ENCODE data around the gene RALA.

DNA sequence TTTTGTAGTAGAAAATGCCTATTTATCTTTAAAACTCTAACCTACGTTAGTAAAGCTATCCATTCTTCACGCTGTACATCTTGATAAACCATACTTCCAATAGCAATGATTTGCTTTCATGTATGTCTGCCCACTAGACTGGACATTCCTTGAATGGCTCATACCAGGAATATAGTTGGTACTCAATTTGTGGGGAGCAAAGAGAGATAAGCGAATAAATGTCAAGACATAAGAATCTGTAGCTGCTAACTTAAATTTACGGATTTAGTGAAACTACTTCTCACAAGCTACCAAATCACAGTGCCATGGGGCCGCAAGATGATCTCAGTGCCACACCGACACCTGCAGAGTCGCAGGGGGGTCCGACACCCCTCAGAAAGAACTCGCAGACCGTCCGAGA, 763 bp upstream of the RALA start:
- TF ChIP-seq, protein P1, sequence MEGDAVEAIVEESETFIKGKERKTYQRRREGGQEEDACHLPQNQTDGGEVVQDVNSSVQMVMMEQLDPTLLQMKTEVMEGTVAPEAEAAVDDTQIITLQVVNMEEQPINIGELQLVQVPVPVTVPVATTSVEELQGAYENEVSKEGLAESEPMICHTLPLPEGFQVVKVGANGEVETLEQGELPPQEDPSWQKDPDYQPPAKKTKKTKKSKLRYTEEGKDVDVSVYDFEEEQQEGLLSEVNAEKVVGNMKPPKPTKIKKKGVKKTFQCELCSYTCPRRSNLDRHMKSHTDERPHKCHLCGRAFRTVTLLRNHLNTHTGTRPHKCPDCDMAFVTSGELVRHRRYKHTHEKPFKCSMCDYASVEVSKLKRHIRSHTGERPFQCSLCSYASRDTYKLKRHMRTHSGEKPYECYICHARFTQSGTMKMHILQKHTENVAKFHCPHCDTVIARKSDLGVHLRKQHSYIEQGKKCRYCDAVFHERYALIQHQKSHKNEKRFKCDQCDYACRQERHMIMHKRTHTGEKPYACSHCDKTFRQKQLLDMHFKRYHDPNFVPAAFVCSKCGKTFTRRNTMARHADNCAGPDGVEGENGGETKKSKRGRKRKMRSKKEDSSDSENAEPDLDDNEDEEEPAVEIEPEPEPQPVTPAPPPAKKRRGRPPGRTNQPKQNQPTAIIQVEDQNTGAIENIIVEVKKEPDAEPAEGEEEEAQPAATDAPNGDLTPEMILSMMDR (conservative IDR thresholded peaks at IDR 0.05; ENCODE audit: low read depth in 2 of 2) = no peak
- TF ChIP-seq POLR2AphosphoS5 (IDR thresholded peaks at IDR 0.05; ENCODE audit: low read depth) = no peak
- TF ChIP-seq JUNB (IDR thresholded peaks at IDR 0.05; ENCODE audit: unreplicated experiment) = no peak
- TF ChIP-seq, protein P2, sequence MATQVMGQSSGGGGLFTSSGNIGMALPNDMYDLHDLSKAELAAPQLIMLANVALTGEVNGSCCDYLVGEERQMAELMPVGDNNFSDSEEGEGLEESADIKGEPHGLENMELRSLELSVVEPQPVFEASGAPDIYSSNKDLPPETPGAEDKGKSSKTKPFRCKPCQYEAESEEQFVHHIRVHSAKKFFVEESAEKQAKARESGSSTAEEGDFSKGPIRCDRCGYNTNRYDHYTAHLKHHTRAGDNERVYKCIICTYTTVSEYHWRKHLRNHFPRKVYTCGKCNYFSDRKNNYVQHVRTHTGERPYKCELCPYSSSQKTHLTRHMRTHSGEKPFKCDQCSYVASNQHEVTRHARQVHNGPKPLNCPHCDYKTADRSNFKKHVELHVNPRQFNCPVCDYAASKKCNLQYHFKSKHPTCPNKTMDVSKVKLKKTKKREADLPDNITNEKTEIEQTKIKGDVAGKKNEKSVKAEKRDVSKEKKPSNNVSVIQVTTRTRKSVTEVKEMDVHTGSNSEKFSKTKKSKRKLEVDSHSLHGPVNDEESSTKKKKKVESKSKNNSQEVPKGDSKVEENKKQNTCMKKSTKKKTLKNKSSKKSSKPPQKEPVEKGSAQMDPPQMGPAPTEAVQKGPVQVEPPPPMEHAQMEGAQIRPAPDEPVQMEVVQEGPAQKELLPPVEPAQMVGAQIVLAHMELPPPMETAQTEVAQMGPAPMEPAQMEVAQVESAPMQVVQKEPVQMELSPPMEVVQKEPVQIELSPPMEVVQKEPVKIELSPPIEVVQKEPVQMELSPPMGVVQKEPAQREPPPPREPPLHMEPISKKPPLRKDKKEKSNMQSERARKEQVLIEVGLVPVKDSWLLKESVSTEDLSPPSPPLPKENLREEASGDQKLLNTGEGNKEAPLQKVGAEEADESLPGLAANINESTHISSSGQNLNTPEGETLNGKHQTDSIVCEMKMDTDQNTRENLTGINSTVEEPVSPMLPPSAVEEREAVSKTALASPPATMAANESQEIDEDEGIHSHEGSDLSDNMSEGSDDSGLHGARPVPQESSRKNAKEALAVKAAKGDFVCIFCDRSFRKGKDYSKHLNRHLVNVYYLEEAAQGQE (IDR thresholded peaks at IDR 0.05; ENCODE audit: unreplicated experiment) = no peak
- no peak for TF ChIP-seq EZH2 (IDR thresholded peaks at IDR 0.05; ENCODE audit: low read depth, unreplicated experiment)
- no peak for TF ChIP-seq CREB1 (CRISPR knock-in tag; IDR thresholded peaks at IDR 0.05; ENCODE audit: low read depth)
- TF ChIP-seq, protein P3, sequence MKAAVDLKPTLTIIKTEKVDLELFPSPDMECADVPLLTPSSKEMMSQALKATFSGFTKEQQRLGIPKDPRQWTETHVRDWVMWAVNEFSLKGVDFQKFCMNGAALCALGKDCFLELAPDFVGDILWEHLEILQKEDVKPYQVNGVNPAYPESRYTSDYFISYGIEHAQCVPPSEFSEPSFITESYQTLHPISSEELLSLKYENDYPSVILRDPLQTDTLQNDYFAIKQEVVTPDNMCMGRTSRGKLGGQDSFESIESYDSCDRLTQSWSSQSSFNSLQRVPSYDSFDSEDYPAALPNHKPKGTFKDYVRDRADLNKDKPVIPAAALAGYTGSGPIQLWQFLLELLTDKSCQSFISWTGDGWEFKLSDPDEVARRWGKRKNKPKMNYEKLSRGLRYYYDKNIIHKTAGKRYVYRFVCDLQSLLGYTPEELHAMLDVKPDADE (IDR thresholded peaks at IDR 0.05) = no peak

Data from GM23338 (cell line).